Gastrocnemius medialis (tissue), 4 donors: ENCODE results near the gene STUB1. TPM values are rescaled to one million over a fixed set of nuclear protein-coding genes. Genes with fewer than 3 reads are reported as not detected.

ENCODE experiments used
- ATAC-seq, 2 donors: fragments of 150-250 bp; one replicate each; pipeline ENCODE4 v1.9.1; 2016
- DNase-seq, 2 donors: peaks; one replicate each; pipeline ENCODE4 v3.0.0-alpha.2; 2019
- H3K27ac ChIP-seq, 4 donors: fragments of 200-600 bp; sonication (generic); 1 replicate in 1 of 4; 2 replicates in 3 of 4; pipeline ENCODE4 v1.5.1; 2016 to 2018; ENCODE audit warnings: mild to moderate bottlenecking in 2 of 4, moderate library complexity in 1 of 4
- H3K27me3 ChIP-seq, 3 donors: fragments of 200-600 bp; sonication (generic) in 2 of 3; 1 replicate in 1 of 3; 2 replicates in 2 of 3; pipeline versions ENCODE4 v1.5.1 to v1.6.0; 2016 to 2019; ENCODE audit warnings: mild to moderate bottlenecking in 1 of 3, moderate library complexity in 1 of 3
- H3K36me3 ChIP-seq, 2 donors: fragments of 200-600 bp; sonication (generic) in 1 of 2; one replicate each; pipeline ENCODE4 v1.5.1; 2017 to 2018
- H3K4me1 ChIP-seq, 2 donors: fragments of 200-600 bp; sonication (generic) in 1 of 2; one replicate each; pipeline ENCODE4 v1.5.1; 2016 to 2017; ENCODE audit warnings: mild to moderate bottlenecking in 2 of 2
- H3K4me3 ChIP-seq, 4 donors: fragments of 200-600 bp; sonication (generic) in 3 of 4; 1 replicate in 1 of 4; 2 replicates in 3 of 4; pipeline ENCODE4 v1.5.1; 2016 to 2019; ENCODE audit warnings: mild to moderate bottlenecking in 2 of 4
- H3K9me3 ChIP-seq, 3 donors: fragments of 200-600 bp; sonication (generic) in 2 of 3; 1 replicate in 1 of 3; 2 replicates in 2 of 3; pipeline ENCODE4 v1.5.1; 2016 to 2019
- CTCF ChIP-seq, 5 experiments: fragments of 450-650 bp in 3 of 5; fragments of 200-600 bp in 2 of 5; sonication (generic) in 2 of 5; IDR thresholded peaks in 4 of 5; conservative IDR thresholded peaks in 1 of 5; 1 replicate in 4 of 5; 2 replicates in 1 of 5; pipeline ENCODE4 v1.5.1; 2016 to 2019; ENCODE audit warnings: antibody characterized with exemption in 5 of 5, mild to moderate bottlenecking in 3 of 5, moderate library complexity in 3 of 5
- POLR2A ChIP-seq, 2 donors: fragments of 450-650 bp; IDR thresholded peaks; one replicate each; pipeline ENCODE4 v1.6.1; 2017; ENCODE audit warnings: antibody characterized with exemption in 2 of 2, mild to moderate bottlenecking in 2 of 2, moderate library complexity in 2 of 2
- in situ Hi-C, 4 donors: fragments of 200-750 bp; cut with MboI; loops; one replicate each; pipeline versions ENCODE4 v1.15.0 to v1.8.0; 2017; ENCODE audit warnings: low sequenced_read_pairs in 4 of 4
- intact Hi-C: fragments of 100-400 bp; cut with DNase I; formaldehyde crosslinking; loops from one replicate; pipeline ENCODE4 v1.15.1; 2023; ENCODE audit warnings: low total_unique reads
- total RNA-seq, 4 donors: library from RNA; depleted of rRNA; stranded (reverse); fragments of >200 nt; gene quantifications; one replicate each; pipeline versions ENCODE4 v1.1.0 to v1.2.3, GENCODE V29; 2016

STUB1 gene
- total RNA-seq, 4 donors from 2014 or later: 144 to 229 (median 204) TPM

GRCh38 chr16:671353-672131 lies 8.7 kb upstream of the STUB1 start:
- no peak for TF ChIP-seq POLR2A (IDR thresholded peaks at IDR 0.05)
- no peak for TF ChIP-seq CTCF (IDR thresholded peaks at IDR 0.05 in 4 of 5, conservative IDR thresholded peaks at IDR 0.05 in 1 of 5)
- no peak for DNase-seq
- Histone ChIP-seq H3K4me3 (no peak overlapping the region), H3K27ac (no peak overlapping the region), H3K36me3 (peaks cover 0 to 46% of the 10 kb centered on the region in 2 donors), H3K9me3 (no peaks in the 10 kb centered on the region), H3K27me3 (no peaks in the 10 kb centered on the region), H3K4me1 (peaks cover 7 to 18% of the 10 kb centered on the region in 2 donors)
- in situ Hi-C loops (no loop called here), intact Hi-C loops (no loop called here)
- no peak for ATAC-seq

GRCh38 chr16:672371-672770 lies 7.8 kb upstream of the STUB1 start:
- in situ Hi-C loops: no loop called here
- intact Hi-C loops: no loop called here
- Histone ChIP-seq H3K27me3 (no peaks in the 10 kb centered on the region), H3K4me1 (peaks cover 7 to 16% of the 10 kb centered on the region in 2 donors), H3K27ac (no peak overlapping the region), H3K36me3 (peaks cover 0 to 46% of the 10 kb centered on the region in 2 donors), H3K9me3 (no peaks in the 10 kb centered on the region), H3K4me3 (no peak overlapping the region)
- TF ChIP-seq CTCF (IDR thresholded peaks at IDR 0.05 in 4 of 5, conservative IDR thresholded peaks at IDR 0.05 in 1 of 5) (no peak), POLR2A (IDR thresholded peaks at IDR 0.05) (no peak)
- no peak for ATAC-seq
- DNase-seq: no peak

GRCh38 chr16:672851-673250 lies 7.4 kb upstream of the STUB1 start:
- intact Hi-C loops: no loop called here
- ATAC-seq (no peak), DNase-seq (no peak)
- TF ChIP-seq CTCF (IDR thresholded peaks at IDR 0.05 in 4 of 5, conservative IDR thresholded peaks at IDR 0.05 in 1 of 5): no peak
- TF ChIP-seq POLR2A (IDR thresholded peaks at IDR 0.05): no peak
- H3K27ac ChIP-seq: no peak overlapping the region
- H3K4me1 ChIP-seq: peaks cover 7 to 13% of the 10 kb centered on the region in 2 donors
- no peaks in the 10 kb centered on the region for H3K27me3 ChIP-seq
- no peaks in the 10 kb centered on the region for H3K9me3 ChIP-seq
- H3K4me3 ChIP-seq: no peak overlapping the region
- H3K36me3 ChIP-seq: peaks cover 0 to 46% of the 10 kb centered on the region in 2 donors
- in situ Hi-C loops: no loop called here

- DNase-seq: no peak
- in situ Hi-C loops: no loop called here
- H3K27ac ChIP-seq: no peak overlapping the region
- no peak for TF ChIP-seq CTCF (IDR thresholded peaks at IDR 0.05 in 4 of 5, conservative IDR thresholded peaks at IDR 0.05 in 1 of 5)
- no peak for TF ChIP-seq POLR2A (IDR thresholded peaks at IDR 0.05)
- no peak overlapping the region for H3K4me3 ChIP-seq
- intact Hi-C loops: no loop called here
- no peak for ATAC-seq
- H3K27me3 ChIP-seq: no peaks in the 10 kb centered on the region
- H3K4me1 ChIP-seq: peaks cover 7 to 11% of the 10 kb centered on the region in 2 donors
- no peaks in the 10 kb centered on the region for H3K9me3 ChIP-seq
- H3K36me3 ChIP-seq: peaks cover 0 to 46% of the 10 kb centered on the region in 2 donors
These were observed 6.7 kb upstream of the STUB1 start for GRCh38 chr16:673399-673991.
